ENCODE results near the gene CDH4. TPM values are rescaled to one million over a fixed set of nuclear protein-coding genes. Genes with fewer than 3 reads are reported as not detected.

CDH4 gene
- total and polyA plus RNA-seq, 2 of the 13 experiments (the other 11 are each of a cell fraction or from before 2014, with no cell fraction given), result not detected

GRCh38 chr20:61543931-61544745 lies 292.1 kb downstream of the CDH4 start:
- in situ Hi-C loops (cut with HindIII; ENCODE audit: extremely low pct_ligation_motif_present, low pct_unique_long_range_greater_than_20kb) (no loop called here), intact Hi-C loops (cut with micrococcal nuclease; ENCODE audit: unreplicated experiment) (no loop called here)
- 28% methylated on average over 30 of the region's 34 CpGs for WGBS (ENCODE audit: low lambda C conversion rate)
- H3K4me1 ChIP-seq (ENCODE audit: insufficient read depth, low read length), result no peaks in the 10 kb centered on the region
- ChIA-PET POLR2A (no interaction called here), CTCF (ENCODE audit: low intra/inter-chr PET ratio, low total read pairs) (no interaction called here)
- H3K4me3 ChIP-seq (replicated peaks in 1 of 3; ENCODE audit: insufficient read depth in 1 of 3, low read depth in 2 of 3, low read length in 3 of 3), result no peak overlapping the region
- no peak for DNase-seq (ENCODE audit: low spot score)
- H3K79me2 ChIP-seq (ENCODE audit: insufficient read depth, low read length), result no peaks in the 10 kb centered on the region
- FAIRE-seq, result no peak
- TF ChIP-seq ZNF513 (CRISPR knock-in tag; conservative IDR thresholded peaks at IDR 0.05) (no peak), ZC3H13 (CRISPR knock-in tag; IDR thresholded peaks at IDR 0.05) (no peak), FOXM1 (CRISPR knock-in tag; IDR thresholded peaks at IDR 0.05) (no peak), ZNF280B (CRISPR knock-in tag; IDR thresholded peaks at IDR 0.05; ENCODE audit: borderline replicate concordance) (no peak), TEF (CRISPR knock-in tag; IDR thresholded peaks at IDR 0.05) (no peak), TIGD3 (CRISPR knock-in tag; IDR thresholded peaks at IDR 0.05; ENCODE audit: borderline replicate concordance) (no peak), SP4 (CRISPR knock-in tag; IDR thresholded peaks at IDR 0.05) (no peak), NFAT5 (CRISPR knock-in tag; IDR thresholded peaks at IDR 0.05) (no peak)
- H3K4me2 ChIP-seq (ENCODE audit: low read depth, low read length), result no peak overlapping the region
- no peak overlapping the region for H3K27ac ChIP-seq (ENCODE audit: extremely low read length, insufficient read depth, low read length)
- no peaks in the 10 kb centered on the region for H3K36me3 ChIP-seq (replicated peaks in 1 of 2; ENCODE audit: control insufficient read depth in 1 of 2, insufficient read depth in 2 of 2, low read length in 2 of 2)
- no peak overlapping the region for H3K9ac ChIP-seq (ENCODE audit: insufficient read depth, low read depth, low read length)
- ATAC-seq, result no peak
- H3K9me3 ChIP-seq (ENCODE audit: low read length), result no peaks in the 10 kb centered on the region
- peaks cover 12 to 68% of the 10 kb centered on the region in 2 experiments; a peak in 4 of 5 replicates for H3K27me3 ChIP-seq (ENCODE audit: control insufficient read depth in 1 of 2, insufficient read depth in 2 of 2, low read length in 2 of 2)
- no TSS peak for BruUV-seq (replicated peaks)
- no peak overlapping the region for H2AFZ ChIP-seq (ENCODE audit: low read length)
- H4K20me1 ChIP-seq (ENCODE audit: insufficient read depth, low read length), result no peaks in the 10 kb centered on the region

All from HepG2 (cell line).